ENCODE measurements around the gene TAS2R41.
"Not testable (repeated sequence)": the region's sequence is repeated elsewhere in the genome, so short reads cannot be mapped to it uniquely, and the experiment has no call there.

The TAS2R41 gene

DNA sequence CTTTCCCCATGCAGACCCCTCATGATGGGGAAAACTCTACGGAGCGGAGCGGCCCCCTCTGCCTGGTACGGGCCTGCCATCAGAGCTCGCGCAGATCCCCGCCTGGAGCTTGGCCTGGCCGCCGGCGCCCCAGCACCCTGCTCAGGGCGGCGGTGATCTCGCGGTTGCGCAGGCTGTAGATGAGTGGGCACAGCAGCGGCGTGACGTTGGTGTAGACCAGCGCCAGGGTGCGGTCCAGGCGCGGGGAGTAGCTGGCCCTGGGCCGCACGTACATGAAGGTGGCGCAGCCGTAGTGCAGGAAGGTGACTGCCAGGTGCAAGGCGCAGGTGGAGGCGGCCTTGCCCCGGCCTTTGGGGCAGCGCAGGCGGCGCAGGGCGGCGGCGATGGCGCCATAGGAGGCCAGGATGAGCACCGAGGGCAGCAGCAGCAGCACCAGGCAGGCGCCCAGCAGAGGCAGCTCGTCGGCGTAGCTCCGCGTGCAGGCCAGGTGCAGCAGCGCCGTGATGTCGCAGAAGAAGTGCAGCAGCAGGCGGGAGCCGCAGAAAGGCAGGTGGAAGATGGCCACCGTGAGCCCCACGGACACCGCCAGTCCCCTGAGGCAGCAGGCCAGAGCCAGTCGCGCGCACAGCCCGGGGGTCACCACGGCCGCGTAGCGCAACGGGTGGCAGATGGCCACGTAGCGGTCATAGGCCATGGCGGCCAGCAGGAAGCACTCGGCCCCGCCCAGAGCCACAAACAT, 33.4 kb downstream of the TAS2R41 start:
- DNase-seq (ENCODE audit: insufficient read length) (no peak), FAIRE-seq (no peak)
- TF ChIP-seq POLR2A (IDR thresholded peaks at IDR 0.05; ENCODE audit: low read depth, low read length) (no peak), POLR2AphosphoS5 (IDR thresholded peaks at IDR 0.05; ENCODE audit: low read depth, low read length) (no peak), TAF1 (IDR thresholded peaks at IDR 0.05; ENCODE audit: borderline replicate concordance, low read depth, low read length) (no peak)

DNA sequence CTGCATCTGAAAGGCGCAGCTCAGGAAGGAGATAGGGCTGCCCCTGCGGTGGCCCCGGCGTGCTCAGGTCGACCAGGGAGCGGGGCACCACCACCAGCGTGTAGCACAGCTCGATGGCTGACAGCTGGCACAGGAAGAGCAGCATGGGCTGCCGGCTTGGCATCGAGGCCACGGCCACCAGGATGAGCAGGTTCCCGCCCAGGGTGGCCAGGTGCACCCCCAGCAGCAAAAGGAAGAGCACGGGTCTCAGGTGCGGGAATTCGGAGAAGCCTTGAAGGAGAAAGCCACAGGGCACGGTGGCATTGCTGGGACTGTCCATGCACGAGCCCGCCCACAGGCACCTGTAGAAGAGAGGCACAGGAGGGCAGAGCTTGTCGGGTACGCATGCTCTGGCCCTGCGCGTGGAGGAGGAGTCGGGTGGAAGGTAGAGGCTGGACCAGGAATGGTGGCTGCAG, 33.9 kb downstream of the TAS2R41 start:
- no peak for TF ChIP-seq TAF1 (IDR thresholded peaks at IDR 0.05; ENCODE audit: borderline replicate concordance, low read depth, low read length)
- no peak for TF ChIP-seq POLR2A (IDR thresholded peaks at IDR 0.05; ENCODE audit: low read depth, low read length)
- no peak for TF ChIP-seq POLR2AphosphoS5 (IDR thresholded peaks at IDR 0.05; ENCODE audit: low read depth, low read length)
- DNase-seq (ENCODE audit: insufficient read length) (no peak), FAIRE-seq (no peak)

- TF ChIP-seq TAF1 (IDR thresholded peaks at IDR 0.05; ENCODE audit: borderline replicate concordance, low read depth, low read length) (no peak), POLR2A (IDR thresholded peaks at IDR 0.05; ENCODE audit: low read depth, low read length) (no peak), POLR2AphosphoS5 (IDR thresholded peaks at IDR 0.05; ENCODE audit: low read depth, low read length) (no peak)
- DNase-seq (ENCODE audit: insufficient read length) (no peak), FAIRE-seq (no peak)
These were observed 35.0 kb downstream of the TAS2R41 start for GRCh38 chr7:143512488-143513340.

- DNase-seq (ENCODE audit: insufficient read length) (no peak), FAIRE-seq (no peak)
- no peak for TF ChIP-seq TAF1 (IDR thresholded peaks at IDR 0.05; ENCODE audit: borderline replicate concordance, low read depth, low read length)
- no peak for TF ChIP-seq POLR2A (IDR thresholded peaks at IDR 0.05; ENCODE audit: low read depth, low read length)
- no peak for TF ChIP-seq POLR2AphosphoS5 (IDR thresholded peaks at IDR 0.05; ENCODE audit: low read depth, low read length)
These were observed 36.8 kb downstream of the TAS2R41 start for GRCh38 chr7:143514487-143514886.

- TF ChIP-seq POLR2AphosphoS5 (IDR thresholded peaks at IDR 0.05; ENCODE audit: low read depth, low read length) (no peak), POLR2A (IDR thresholded peaks at IDR 0.05; ENCODE audit: low read depth, low read length) (no peak), TAF1 (IDR thresholded peaks at IDR 0.05; ENCODE audit: borderline replicate concordance, low read depth, low read length) (no peak)
- FAIRE-seq (no peak), DNase-seq (ENCODE audit: insufficient read length) (no peak)
These were observed 37.5 kb downstream of the TAS2R41 start for GRCh38 chr7:143514995-143515735.

GRCh38 chr7:143516981-143517380, 39.3 kb downstream of the TAS2R41 start:
- FAIRE-seq (no peak), DNase-seq (ENCODE audit: insufficient read length) (no peak)
- TF ChIP-seq POLR2AphosphoS5 (IDR thresholded peaks at IDR 0.05; ENCODE audit: low read depth, low read length) (no peak), TAF1 (IDR thresholded peaks at IDR 0.05; ENCODE audit: borderline replicate concordance, low read depth, low read length) (no peak), POLR2A (IDR thresholded peaks at IDR 0.05; ENCODE audit: low read depth, low read length) (no peak)

DNA sequence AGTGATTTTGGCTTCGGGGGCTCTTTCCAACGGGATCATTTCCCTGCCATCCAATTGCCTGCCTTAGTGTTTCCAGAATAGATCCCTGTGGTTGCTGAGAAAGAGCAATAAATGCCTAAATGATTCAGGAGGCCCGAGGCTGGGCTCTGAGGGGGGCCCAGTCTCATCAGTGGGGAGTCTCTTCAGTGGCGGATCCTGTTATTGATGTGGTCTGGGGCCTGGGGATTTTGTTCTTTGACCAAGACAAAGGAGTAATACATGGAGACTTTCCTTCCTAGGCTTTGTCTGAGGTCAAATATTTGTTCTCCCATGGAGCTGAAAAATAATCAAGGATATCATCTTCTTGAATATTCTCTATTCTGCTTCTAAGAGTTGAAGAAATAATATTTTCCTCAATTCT, 40.8 kb downstream of the TAS2R41 start:
- no peak for DNase-seq (ENCODE audit: insufficient read length)
- no peak for TF ChIP-seq POLR2AphosphoS5 (IDR thresholded peaks at IDR 0.05; ENCODE audit: low read depth, low read length)
- no peak for TF ChIP-seq POLR2A (IDR thresholded peaks at IDR 0.05; ENCODE audit: low read depth, low read length)
- no peak for TF ChIP-seq TAF1 (IDR thresholded peaks at IDR 0.05; ENCODE audit: borderline replicate concordance, low read depth, low read length)

GRCh38 chr7:143518941-143519340, 41.3 kb downstream of the TAS2R41 start:
- FAIRE-seq (no peak), DNase-seq (ENCODE audit: insufficient read length) (no peak)
- no peak for TF ChIP-seq POLR2AphosphoS5 (IDR thresholded peaks at IDR 0.05; ENCODE audit: low read depth, low read length)
- TF ChIP-seq TAF1 (IDR thresholded peaks at IDR 0.05; ENCODE audit: borderline replicate concordance, low read depth, low read length) = no peak
- TF ChIP-seq POLR2A (IDR thresholded peaks at IDR 0.05; ENCODE audit: low read depth, low read length) = no peak

More for the DNA sequence above, 40.8 kb downstream of the TAS2R41 start:
- no peak for FAIRE-seq

DNA sequence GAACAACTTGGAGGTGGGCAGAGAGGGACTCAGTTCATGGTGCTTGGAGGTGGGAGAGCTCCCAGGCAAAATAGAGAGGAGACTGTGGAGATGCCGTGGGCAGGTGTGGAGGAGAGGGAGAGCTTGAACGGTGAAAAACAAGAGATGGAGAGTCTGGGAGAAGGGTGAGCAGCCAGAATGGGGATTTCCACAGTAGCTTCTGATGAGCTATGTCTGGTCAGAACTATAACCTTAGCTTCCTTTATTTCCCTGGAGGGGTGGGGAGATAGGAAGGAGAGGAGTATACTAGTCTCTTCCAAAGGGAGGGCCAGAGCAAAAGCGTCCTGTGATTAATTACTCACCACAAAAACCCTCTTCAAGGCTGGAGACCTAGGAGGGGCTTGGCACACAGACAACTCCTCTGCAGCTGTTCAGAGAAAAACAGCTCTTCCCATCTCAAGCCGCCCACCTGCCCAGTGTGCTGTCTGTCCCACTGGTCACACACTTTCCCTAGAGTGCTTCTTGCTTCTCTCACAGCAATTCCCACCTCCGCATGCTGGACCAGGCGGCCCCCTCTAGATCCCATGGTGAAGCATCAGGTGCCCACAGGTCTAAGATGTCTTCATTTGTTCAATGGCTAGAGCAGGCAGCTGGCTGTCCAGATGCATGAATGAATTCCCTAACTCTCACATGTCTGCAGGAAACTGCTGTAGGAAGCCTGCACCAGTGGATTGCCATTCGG, 41.9 kb downstream of the TAS2R41 start:
- TF ChIP-seq TAF1 (IDR thresholded peaks at IDR 0.05; ENCODE audit: borderline replicate concordance, low read depth, low read length) (no peak), POLR2A (IDR thresholded peaks at IDR 0.05; ENCODE audit: low read depth, low read length) (no peak), POLR2AphosphoS5 (IDR thresholded peaks at IDR 0.05; ENCODE audit: low read depth, low read length) (no peak)
- DNase-seq (ENCODE audit: insufficient read length) (no peak), FAIRE-seq (no peak)

DNA sequence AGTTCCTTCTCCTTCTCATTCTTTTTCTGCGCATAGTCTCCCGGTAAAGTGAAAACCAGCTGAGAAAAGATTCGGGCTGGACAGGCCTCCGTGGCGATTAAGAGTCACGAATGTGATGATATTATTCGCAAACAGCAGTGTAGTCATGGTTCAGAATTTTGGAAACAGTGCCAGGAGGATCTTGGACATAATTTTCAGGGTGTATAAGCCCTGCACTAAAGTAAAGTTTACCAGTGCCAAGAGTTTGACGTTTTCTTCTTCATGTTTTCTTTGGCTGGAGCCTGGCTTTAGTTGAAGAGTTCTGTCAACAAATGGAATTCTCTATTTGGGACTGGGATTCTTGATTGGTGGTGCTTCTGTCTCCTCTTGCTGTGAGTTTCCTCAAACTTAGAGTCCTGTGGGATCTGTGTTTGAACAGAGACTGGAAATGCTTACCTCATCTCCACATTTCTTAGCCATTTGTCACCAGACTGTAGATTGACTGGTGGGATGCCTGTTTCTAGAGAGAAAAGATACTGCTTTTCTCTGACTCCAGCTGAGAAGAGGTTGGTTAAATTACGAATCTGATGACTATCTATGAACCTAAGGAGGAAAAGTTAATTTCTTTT, 44.7 kb downstream of the TAS2R41 start:
- not testable (repeated sequence) for DNase-seq (ENCODE audit: insufficient read length); FAIRE-seq

All from GM12892 (cell line).